Esophagus muscularis mucosa (tissue), 4 donors: Measurements from ENCODE around the gene EARS2. TPM values are rescaled to one million over a fixed set of nuclear protein-coding genes. Genes with fewer than 3 reads are reported as not detected.
"Not testable (repeated sequence)": the region's sequence is repeated elsewhere in the genome, so short reads cannot be mapped to it uniquely, and the experiment has no call there.

Experiments
- DNase-seq: peaks from one replicate; pipeline ENCODE4 v3.0.0-alpha.2; 2017; ENCODE audit errors: extremely low spot score
- H3K27ac ChIP-seq, 4 donors: fragments of 200-600 bp; sonication (generic); replicated peaks in 1 of 4; 1 replicate in 3 of 4; 2 replicates in 1 of 4; pipeline ENCODE4 v1.5.1; 2016 to 2019; ENCODE audit warnings: mild to moderate bottlenecking in 1 of 4
- H3K27me3 ChIP-seq, 4 donors: fragments of 200-600 bp; sonication (generic); one replicate each; pipeline versions ENCODE4 v1.5.1 to v1.6.0; 2016 to 2019
- H3K36me3 ChIP-seq, 4 donors: fragments of 200-600 bp; sonication (generic); one replicate each; pipeline ENCODE4 v1.5.1; 2016 to 2019
- H3K4me1 ChIP-seq, 4 donors: fragments of 200-600 bp; sonication (generic); one replicate each; pipeline ENCODE4 v1.5.1; 2016 to 2019
- H3K4me3 ChIP-seq, 4 donors: fragments of 200-600 bp; sonication (generic); 1 replicate in 2 of 4; 2 replicates in 2 of 4; pipeline ENCODE4 v1.5.1; 2016 to 2019; ENCODE audit warnings: mild to moderate bottlenecking in 4 of 4, moderate library complexity in 1 of 4
- H3K9me3 ChIP-seq, 4 donors: fragments of 200-600 bp; sonication (generic); 1 replicate in 3 of 4; 2 replicates in 1 of 4; pipeline ENCODE4 v1.5.1; 2016 to 2019
- EP300 ChIP-seq: sonication (generic); formaldehyde crosslinking; IDR thresholded peaks from one replicate; pipeline ENCODE4 v1.6.1; 2017; ENCODE audit warnings: antibody characterized with exemption
- POLR2A ChIP-seq: fragments of 450-650 bp; IDR thresholded peaks from one replicate; pipeline ENCODE4 v1.6.1; 2017; ENCODE audit warnings: antibody characterized with exemption, moderate library complexity, mild to moderate bottlenecking, low read depth
- POLR2AphosphoS5 ChIP-seq, 2 donors: sonication (generic); formaldehyde crosslinking; IDR thresholded peaks; one replicate each; pipeline ENCODE4 v1.6.1; 2017; ENCODE audit warnings: antibody characterized with exemption in 2 of 2
- WGBS: methylation state at CpG from one replicate; pipeline ENCODE4 v1.1.5; 2018; 5-methylcytosine and 5-hydroxymethylcytosine counted together
- intact Hi-C: fragments of 100-400 bp; cut with DNase I; formaldehyde crosslinking; loops from one replicate; pipeline ENCODE4 v1.15.1; 2023
- total RNA-seq, 4 donors: library from RNA; depleted of rRNA; stranded (reverse); fragments of >200 nt; gene quantifications; one replicate each; pipeline versions ENCODE4 v1.1.0 to v1.2.1, GENCODE V29; 2016
- TF ChIP-seq, protein P1 (sequence below), 3 experiments: fragments of 200-600 bp in 2 of 3; fragments of 450-650 bp in 1 of 3; sonication (generic) in 2 of 3; IDR thresholded peaks; one replicate each; pipeline ENCODE4 v1.5.1; 2017 to 2019; ENCODE audit warnings: antibody characterized with exemption in 3 of 3, mild to moderate bottlenecking in 2 of 3, moderate library complexity in 1 of 3

The EARS2 gene
- total RNA-seq, 4 donors from 2014 or later: 14.2 to 24.4 (median 18.2) TPM

DNA sequence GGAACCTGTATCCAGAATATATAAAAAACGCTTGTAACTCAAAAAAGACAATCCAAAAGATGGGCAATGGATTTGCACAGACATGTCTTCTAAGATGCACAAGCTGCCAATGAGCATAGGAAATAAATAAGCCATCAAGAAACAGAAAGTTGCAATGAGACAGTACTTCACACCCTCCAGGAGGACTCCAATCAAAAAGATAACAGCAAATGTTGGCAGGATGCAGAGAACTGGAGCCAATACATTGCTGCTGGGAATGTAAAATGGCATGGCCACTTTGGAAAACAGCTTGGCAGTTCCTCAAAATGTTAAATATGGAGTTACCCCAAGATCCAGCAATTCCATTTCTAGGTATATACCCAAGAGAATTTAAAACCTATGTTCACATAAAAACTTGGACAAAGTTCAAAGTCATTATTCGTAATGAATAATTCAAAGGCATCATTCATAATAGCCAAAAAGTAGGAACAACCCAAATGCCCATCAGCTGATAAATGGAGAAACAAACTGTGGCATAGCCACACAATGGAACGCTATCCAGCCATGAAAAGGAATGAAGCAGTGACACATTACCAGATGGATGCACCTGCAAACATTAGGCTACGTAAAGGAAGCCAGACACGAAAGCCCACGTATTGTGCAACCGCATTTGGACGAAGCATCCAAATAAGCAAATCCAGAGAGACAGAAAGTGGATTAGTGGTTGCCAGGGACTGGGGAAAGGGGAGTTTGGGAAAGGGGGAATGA, 72.5 kb downstream of the EARS2 start:
- no peaks in the 10 kb centered on the region for H3K27me3 ChIP-seq
- H3K4me1 ChIP-seq: no peaks in the 10 kb centered on the region
- H3K36me3 ChIP-seq: peaks cover 85 to 100% (median 98%) of the 10 kb centered on the region in 4 donors
- intact Hi-C loops: no loop called here
- H3K4me3 ChIP-seq: no peak overlapping the region
- no peak for DNase-seq
- no peak overlapping the region for H3K27ac ChIP-seq
- WGBS: 88% methylated on average over 8 of the region's 8 CpGs
- TF ChIP-seq, protein P1, sequence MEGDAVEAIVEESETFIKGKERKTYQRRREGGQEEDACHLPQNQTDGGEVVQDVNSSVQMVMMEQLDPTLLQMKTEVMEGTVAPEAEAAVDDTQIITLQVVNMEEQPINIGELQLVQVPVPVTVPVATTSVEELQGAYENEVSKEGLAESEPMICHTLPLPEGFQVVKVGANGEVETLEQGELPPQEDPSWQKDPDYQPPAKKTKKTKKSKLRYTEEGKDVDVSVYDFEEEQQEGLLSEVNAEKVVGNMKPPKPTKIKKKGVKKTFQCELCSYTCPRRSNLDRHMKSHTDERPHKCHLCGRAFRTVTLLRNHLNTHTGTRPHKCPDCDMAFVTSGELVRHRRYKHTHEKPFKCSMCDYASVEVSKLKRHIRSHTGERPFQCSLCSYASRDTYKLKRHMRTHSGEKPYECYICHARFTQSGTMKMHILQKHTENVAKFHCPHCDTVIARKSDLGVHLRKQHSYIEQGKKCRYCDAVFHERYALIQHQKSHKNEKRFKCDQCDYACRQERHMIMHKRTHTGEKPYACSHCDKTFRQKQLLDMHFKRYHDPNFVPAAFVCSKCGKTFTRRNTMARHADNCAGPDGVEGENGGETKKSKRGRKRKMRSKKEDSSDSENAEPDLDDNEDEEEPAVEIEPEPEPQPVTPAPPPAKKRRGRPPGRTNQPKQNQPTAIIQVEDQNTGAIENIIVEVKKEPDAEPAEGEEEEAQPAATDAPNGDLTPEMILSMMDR (IDR thresholded peaks at IDR 0.05): no peak
- TF ChIP-seq POLR2A: no peak
- H3K9me3 ChIP-seq: no peaks in the 10 kb centered on the region

DNA sequence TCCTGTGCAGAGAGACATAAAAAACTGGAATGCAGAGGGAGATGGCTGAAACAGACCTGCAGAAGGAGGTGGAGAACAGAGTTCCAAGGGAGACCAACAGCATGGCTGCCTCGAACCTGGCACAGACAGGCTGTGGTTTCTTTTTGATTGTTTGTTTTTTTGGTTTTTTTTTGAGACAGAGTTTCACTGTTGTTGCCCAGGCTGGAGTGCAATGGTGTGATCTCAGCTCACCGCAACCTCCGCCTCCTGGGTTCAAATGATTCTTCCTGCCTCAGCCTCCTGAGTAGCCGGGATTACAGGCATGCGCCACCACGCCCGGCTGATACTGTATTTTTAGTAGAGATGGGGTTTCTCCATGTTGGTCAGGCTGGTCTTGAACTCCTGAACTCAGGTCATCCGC, 73.7 kb downstream of the EARS2 start:
- H3K4me1 ChIP-seq, intact Hi-C loops, H3K9me3 ChIP-seq, H3K27me3 ChIP-seq, H3K27ac ChIP-seq, H3K4me3 ChIP-seq, DNase-seq: not testable (repeated sequence)
- H3K36me3 ChIP-seq: peaks cover 85 to 100% (median 98%) of the 10 kb centered on the region in 4 donors
- WGBS: 92% methylated on average over 8 of the region's 8 CpGs

DNA sequence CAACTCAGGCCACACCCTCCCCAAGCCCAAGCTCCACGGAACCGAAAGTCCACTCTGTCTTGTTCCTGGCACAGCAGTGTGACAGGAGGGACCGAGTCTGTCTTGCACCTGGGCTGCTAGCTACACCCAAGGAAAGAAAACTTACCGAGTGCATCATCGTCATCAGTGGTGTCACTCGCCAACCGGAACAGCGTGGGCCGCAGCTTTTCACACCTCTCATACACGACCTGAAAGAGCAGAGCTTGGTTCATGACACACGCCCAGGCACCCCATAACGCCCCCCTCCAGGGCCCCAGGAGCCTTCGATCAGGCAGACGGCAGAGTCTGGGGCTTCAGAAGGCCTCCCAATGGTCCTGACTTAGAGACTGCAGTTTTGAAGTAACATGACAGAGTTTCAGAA, 74.4 kb downstream of the EARS2 start:
- WGBS: 92% methylated on average over 14 of the region's 14 CpGs
- no peaks in the 10 kb centered on the region for H3K27me3 ChIP-seq
- H3K9me3 ChIP-seq: no peaks in the 10 kb centered on the region
- H3K4me3 ChIP-seq: no peak overlapping the region
- no peak for DNase-seq
- H3K36me3 ChIP-seq: peaks cover 85 to 100% (median 98%) of the 10 kb centered on the region in 4 donors
- intact Hi-C loops: no loop called here
- TF ChIP-seq POLR2AphosphoS5 (IDR thresholded peaks at IDR 0.05) (no peak), POLR2A (no peak), EP300 (no peak)
- TF ChIP-seq, protein P1 (IDR thresholded peaks at IDR 0.05): no peak
- no peak overlapping the region for H3K27ac ChIP-seq
- H3K4me1 ChIP-seq: no peaks in the 10 kb centered on the region

DNA sequence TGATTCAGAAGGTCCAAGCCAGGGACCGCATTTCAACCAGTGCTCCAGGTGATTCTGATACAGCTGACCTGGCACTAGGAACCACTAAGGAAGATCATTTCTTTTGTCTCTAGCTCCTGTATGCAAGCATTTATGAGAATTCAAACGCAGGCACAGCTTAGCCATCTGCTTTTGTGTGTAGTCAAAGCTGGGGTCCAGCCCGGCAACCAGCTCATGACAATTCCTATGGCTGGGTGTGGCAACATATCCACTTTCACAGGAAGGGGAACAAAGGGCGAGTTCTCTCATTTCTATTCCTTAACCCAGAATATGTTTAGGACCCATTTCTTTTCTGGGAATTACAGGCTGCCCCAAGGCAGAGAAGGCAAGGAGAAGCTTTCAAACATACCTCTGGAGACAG, 76.9 kb downstream of the EARS2 start:
- Histone ChIP-seq H3K36me3 (peaks cover 80 to 100% (median 99%) of the 10 kb centered on the region in 4 donors), H3K4me1 (no peaks in the 10 kb centered on the region), H3K9me3 (no peaks in the 10 kb centered on the region), H3K4me3 (no peak overlapping the region), H3K27me3 (no peaks in the 10 kb centered on the region), H3K27ac (no peak overlapping the region)
- intact Hi-C loops: no loop called here
- TF ChIP-seq, protein P1 (IDR thresholded peaks at IDR 0.05): no peak
- TF ChIP-seq POLR2AphosphoS5 (IDR thresholded peaks at IDR 0.05): no peak
- no peak for TF ChIP-seq EP300
- no peak for TF ChIP-seq POLR2A
- no peak for DNase-seq
- WGBS: 84% methylated on average over 2 of the region's 4 CpGs

DNA sequence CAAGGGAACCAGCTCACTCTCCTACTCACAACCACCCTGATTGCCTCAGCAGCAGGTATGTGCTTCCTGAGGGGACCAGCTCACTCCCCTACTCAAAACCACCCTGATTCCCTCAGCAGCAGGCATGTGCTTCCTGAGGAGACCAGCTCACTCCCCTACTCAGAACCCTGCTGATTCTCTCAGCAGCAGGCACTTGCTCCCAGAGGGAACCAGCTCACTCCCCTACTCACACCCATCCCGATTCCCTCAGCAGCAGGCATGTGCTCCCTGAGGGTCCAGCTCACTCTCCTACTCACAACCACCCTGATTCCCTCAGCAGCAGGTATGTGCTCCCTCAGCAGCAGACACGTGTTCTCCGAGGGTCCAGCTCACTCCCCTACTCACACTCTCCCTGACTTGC, 78.0 kb downstream of the EARS2 start:
- H3K27me3 ChIP-seq: no peaks in the 10 kb centered on the region
- DNase-seq: no peak
- WGBS: 94% methylated on average over 3 of the region's 3 CpGs
- TF ChIP-seq, protein P1 (IDR thresholded peaks at IDR 0.05): no peak
- no peak for TF ChIP-seq EP300
- no peak for TF ChIP-seq POLR2A
- no peak for TF ChIP-seq POLR2AphosphoS5 (IDR thresholded peaks at IDR 0.05)
- no peak overlapping the region for H3K27ac ChIP-seq
- intact Hi-C loops: no loop called here
- H3K4me1 ChIP-seq: no peaks in the 10 kb centered on the region
- no peak overlapping the region for H3K4me3 ChIP-seq
- H3K9me3 ChIP-seq: no peaks in the 10 kb centered on the region
- peaks cover 83 to 100% (median 99%) of the 10 kb centered on the region in 4 donors for H3K36me3 ChIP-seq
